PC-9 (cell line): ENCODE measurements around the gene SMOC2. TPM values are rescaled to one million over a fixed set of nuclear protein-coding genes. Genes with fewer than 3 reads are reported as not detected.

Experiments
- BruUV-seq: library from RNA; stranded (reverse); fragments of 400-500 nt; replicated peaks from 2 replicates; lab custom pipeline; 2021; lab: Mats Ljungman, UMichigan
- CTCF ChIA-PET: fragments of 300-600 bp; sonication (Branson Sonifier 250); formaldehyde crosslinking; loops from one replicate; lab custom pipeline; 2022; ENCODE audit warnings: antibody characterized with exemption; lab: Charles Lee
- POLR2A ChIA-PET: fragments of 300-600 bp; sonication (Branson Sonifier 250); formaldehyde crosslinking; loops from one replicate; lab custom pipeline; 2022; ENCODE audit warnings: antibody characterized with exemption; ENCODE audit not compliant: unreplicated experiment; lab: Charles Lee
- DNase-seq, 2 experiments: peaks; one replicate each; pipeline versions ENCODE4 v3.0.0 to v3.0.0-alpha.2; 2015 to 2022; ENCODE audit warnings: mixed read lengths in 1 of 2
- H2AFZ ChIP-seq: fragments of 200-600 bp; sonication (generic); 2 replicates; pipeline ENCODE4 v1.8.1; 2017; ENCODE audit warnings: antibody characterized with exemption
- H3F3A ChIP-seq: fragments of 200-600 bp; sonication (generic); 2 replicates; pipeline ENCODE4 v1.8.1; 2017; ENCODE audit warnings: antibody characterized with exemption, mild to moderate bottlenecking, low read depth; ENCODE audit not compliant: insufficient read depth
- H3K27ac ChIP-seq: fragments of 200-600 bp; sonication (generic); 2 replicates; pipeline ENCODE4 v1.6.1; 2016; ENCODE audit warnings: mixed run types
- H3K27me3 ChIP-seq: fragments of 200-600 bp; sonication (generic); 2 replicates; pipeline ENCODE4 v1.6.1; 2016; ENCODE audit warnings: low read depth, mixed run types; ENCODE audit not compliant: insufficient read depth
- H3K36me3 ChIP-seq: fragments of 200-600 bp; sonication (generic); 2 replicates; pipeline ENCODE4 v1.6.1; 2016; ENCODE audit warnings: low read depth, mixed run types
- H3K4me1 ChIP-seq: fragments of 200-600 bp; sonication (generic); replicated peaks from 2 replicates; pipeline ENCODE4 v1.6.1; 2016; ENCODE audit warnings: mixed run types; ENCODE audit not compliant: insufficient read depth
- H3K4me2 ChIP-seq: fragments of 200-600 bp; sonication (generic); 2 replicates; pipeline ENCODE4 v1.6.1; 2017; ENCODE audit warnings: mixed run types
- H3K4me3 ChIP-seq: fragments of 200-600 bp; sonication (generic); 2 replicates; pipeline ENCODE4 v1.6.1; 2016; ENCODE audit warnings: mixed run types
- H3K79me2 ChIP-seq: fragments of 200-600 bp; sonication (generic); 2 replicates; pipeline ENCODE4 v1.6.1; 2017; ENCODE audit warnings: low read depth, mixed run types
- H3K9me2 ChIP-seq: fragments of 200-600 bp; sonication (generic); 2 replicates; pipeline ENCODE4 v1.8.1; 2017; ENCODE audit warnings: mild to moderate bottlenecking; ENCODE audit not compliant: insufficient read depth
- H3K9me3 ChIP-seq: fragments of 200-600 bp; sonication (generic); 2 replicates; pipeline ENCODE4 v1.8.1; 2016; ENCODE audit warnings: low read depth; ENCODE audit not compliant: insufficient read depth
- H4K20me1 ChIP-seq: fragments of 200-600 bp; sonication (generic); 2 replicates; pipeline ENCODE4 v1.8.1; 2017; ENCODE audit not compliant: insufficient read depth
- CTCF ChIP-seq: fragments of 200-600 bp; sonication (generic); conservative IDR thresholded peaks from 2 replicates; pipeline ENCODE4 v1.6.1; 2017; ENCODE audit warnings: mixed run types, antibody characterized with exemption, mild to moderate bottlenecking, moderate library complexity
- EZH2 ChIP-seq: fragments of 200-600 bp; sonication (generic); IDR thresholded peaks from 2 replicates; pipeline ENCODE4 v1.8.0; 2017; ENCODE audit warnings: antibody characterized with exemption, low read depth
- intact Hi-C: fragments of 100-400 bp; cut with micrococcal nuclease; formaldehyde crosslinking; loops from one replicate; pipeline ENCODE4 v1.10.0; 2022; ENCODE audit not compliant: unreplicated experiment
- total RNA-seq: library from RNA; stranded (reverse); gene quantifications from 2 replicates; pipeline ENCODE4 v1.2.3, GENCODE V29; 2021

Gene SMOC2
- total RNA-seq, 1 experiment from 2014 or later = not detected

DNA sequence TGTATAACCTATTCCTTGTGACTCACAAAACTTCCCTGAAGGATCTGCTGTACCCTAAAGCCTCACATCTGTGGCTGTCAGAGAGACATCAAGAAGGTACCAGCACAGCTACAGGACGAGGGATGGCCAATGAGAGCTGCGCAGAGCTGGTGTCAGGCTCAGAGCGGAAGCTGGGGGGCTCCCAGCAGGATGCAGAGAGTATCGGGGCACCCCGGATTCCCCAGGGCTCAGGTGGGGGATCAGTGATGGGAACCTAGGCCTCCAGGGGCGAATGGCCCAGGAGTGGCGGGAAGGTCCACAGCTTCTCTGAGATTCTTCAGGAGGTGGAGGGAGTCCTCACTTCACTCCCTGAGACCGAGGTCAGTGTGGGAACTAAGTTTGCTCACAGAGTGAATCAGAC lies 30.9 kb upstream of the SMOC2 start:
- H3F3A ChIP-seq = no peaks in the 10 kb centered on the region
- H3K4me3 ChIP-seq = no peak overlapping the region
- intact Hi-C loops = no loop called here
- H3K36me3 ChIP-seq = no peaks in the 10 kb centered on the region
- no peaks in the 10 kb centered on the region for H3K4me1 ChIP-seq
- no peaks in the 10 kb centered on the region for H3K9me2 ChIP-seq
- no peaks in the 10 kb centered on the region for H3K9me3 ChIP-seq
- no peak overlapping the region for H3K27ac ChIP-seq
- H2AFZ ChIP-seq = no peak overlapping the region
- H3K79me2 ChIP-seq = no peaks in the 10 kb centered on the region
- no peaks in the 10 kb centered on the region for H4K20me1 ChIP-seq
- CTCF ChIA-PET = no interaction called here
- H3K4me2 ChIP-seq = no peak overlapping the region
- H3K27me3 ChIP-seq = peaks cover 92% of the 10 kb centered on the region
- TF ChIP-seq EZH2 (no peak), CTCF (no peak)
- POLR2A ChIA-PET = no interaction called here
- no TSS peak for BruUV-seq
- DNase-seq = no peak

- no peak overlapping the region for H2AFZ ChIP-seq
- CTCF ChIA-PET = no interaction called here
- no TSS peak for BruUV-seq
- H3K9me2 ChIP-seq = no peaks in the 10 kb centered on the region
- H3K27me3 ChIP-seq = peaks cover 94% of the 10 kb centered on the region
- intact Hi-C loops = no loop called here
- TF ChIP-seq EZH2 = no peak
- no peak for TF ChIP-seq CTCF
- H3K79me2 ChIP-seq = no peaks in the 10 kb centered on the region
- no peaks in the 10 kb centered on the region for H3K36me3 ChIP-seq
- no peaks in the 10 kb centered on the region for H3F3A ChIP-seq
- no peak overlapping the region for H3K4me3 ChIP-seq
- DNase-seq = no peak
- no peaks in the 10 kb centered on the region for H3K9me3 ChIP-seq
- no peak overlapping the region for H3K4me2 ChIP-seq
- no peaks in the 10 kb centered on the region for H3K4me1 ChIP-seq
- H4K20me1 ChIP-seq = no peaks in the 10 kb centered on the region
- POLR2A ChIA-PET = no interaction called here
- H3K27ac ChIP-seq = no peak overlapping the region
Observed at GRCh38 chr6:168410554-168411011, 30.4 kb upstream of the SMOC2 start.

DNA sequence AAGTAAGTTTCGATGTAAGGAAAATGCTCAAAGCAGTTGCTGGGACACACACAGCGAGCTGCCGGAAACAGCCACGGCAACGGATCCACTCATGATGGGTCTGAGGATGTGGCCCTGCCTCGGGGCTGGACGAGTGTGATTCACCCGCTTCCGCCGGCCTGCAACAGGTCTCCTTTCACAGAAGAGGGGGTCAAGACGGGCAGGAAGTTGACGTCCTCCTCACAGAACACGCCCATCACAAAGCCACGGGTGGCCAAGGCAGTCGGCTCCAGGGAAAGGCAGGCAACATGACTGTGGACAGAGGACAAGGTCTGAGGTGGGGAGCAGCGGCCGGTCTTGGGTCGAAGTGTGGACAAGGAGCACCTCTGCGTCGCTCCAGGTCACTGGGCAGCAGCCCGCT lies 29.9 kb upstream of the SMOC2 start:
- Histone ChIP-seq H3K9me2 (no peaks in the 10 kb centered on the region), H3K36me3 (no peaks in the 10 kb centered on the region), H3K4me1 (no peaks in the 10 kb centered on the region), H3F3A (no peaks in the 10 kb centered on the region), H3K27me3 (peaks cover 94% of the 10 kb centered on the region), H3K4me2 (no peak overlapping the region), H3K9me3 (no peaks in the 10 kb centered on the region), H3K27ac (no peak overlapping the region), H3K79me2 (no peaks in the 10 kb centered on the region), H2AFZ (no peak overlapping the region), H4K20me1 (no peaks in the 10 kb centered on the region), H3K4me3 (no peak overlapping the region)
- no peak for TF ChIP-seq CTCF
- TF ChIP-seq EZH2 = no peak
- no peak for DNase-seq
- intact Hi-C loops = no loop called here
- ChIA-PET CTCF (no interaction called here), POLR2A (no interaction called here)
- no TSS peak for BruUV-seq
